Stimulated activated CD8-positive, alpha-beta memory T cell treated with anti-CD3 and anti-CD28 coated beads, Interleukin-12 subunit alpha, Interleukin-12 subunit beta, amount 100 ng/mL, for 4 hours (primary cell): Measurements from ENCODE around the gene DOK1.

Experiments used
- DNase-seq: peaks from one replicate; pipeline ENCODE4 v3.0.0-alpha.2; 2020; ENCODE audit warnings: low read depth

DOK1 gene

GRCh38 chr2:74603282-74604000, 48.9 kb downstream of the DOK1 start:
- DNase-seq, result no peak

GRCh38 chr2:74606927-74607326, 52.4 kb downstream of the DOK1 start:
- no peak for DNase-seq
